ENCODE results near the gene PAGE2.

DNA sequence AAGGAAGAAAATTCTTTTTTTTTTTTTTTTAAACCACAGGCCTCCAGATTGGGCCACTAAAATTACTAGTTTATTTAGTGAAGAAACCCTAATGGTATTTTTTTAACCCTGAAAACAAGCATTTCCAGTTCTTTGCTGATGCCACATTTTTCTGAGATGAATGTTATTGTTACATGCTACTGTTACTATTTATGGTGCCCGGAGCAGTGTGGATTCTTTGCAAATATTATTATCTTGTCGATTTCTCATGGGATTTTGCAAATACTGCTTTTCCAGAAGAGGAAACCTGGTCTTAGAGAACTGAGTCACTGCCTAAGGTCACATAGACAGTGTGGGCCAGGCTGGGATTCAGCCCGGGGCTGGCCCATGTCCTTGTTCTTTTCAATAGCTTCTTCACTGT lies 49.3 kb upstream of the PAGE2 start:
- TF ChIP-seq CTCF (conservative IDR thresholded peaks at IDR 0.05; ENCODE audit: low read depth, low read length) (no peak), EZH2 (IDR thresholded peaks at IDR 0.05; ENCODE audit: low read length, unreplicated experiment) (no peak), EZH2phosphoT487 (IDR thresholded peaks at IDR 0.05; ENCODE audit: borderline replicate concordance, low read length) (no peak)
